GM19099 (cell line): ENCODE results near the gene COL23A1.

Source experiments
- POLR2A ChIP-seq: IDR thresholded peaks from 3 replicates; pipeline ENCODE4 v1.6.1; 2011; ENCODE audit warnings: low read depth; ENCODE audit not compliant: insufficient read length; ENCODE audit errors: extremely low read depth

The COL23A1 gene

GRCh38 chr5:178576591-178577351, 13.4 kb downstream of the COL23A1 start:
- no peak for TF ChIP-seq POLR2A

GRCh38 chr5:178573216-178573615, 17.0 kb downstream of the COL23A1 start:
- no peak for TF ChIP-seq POLR2A

GRCh38 chr5:178572617-178573016, 17.6 kb downstream of the COL23A1 start:
- no peak for TF ChIP-seq POLR2A

DNA sequence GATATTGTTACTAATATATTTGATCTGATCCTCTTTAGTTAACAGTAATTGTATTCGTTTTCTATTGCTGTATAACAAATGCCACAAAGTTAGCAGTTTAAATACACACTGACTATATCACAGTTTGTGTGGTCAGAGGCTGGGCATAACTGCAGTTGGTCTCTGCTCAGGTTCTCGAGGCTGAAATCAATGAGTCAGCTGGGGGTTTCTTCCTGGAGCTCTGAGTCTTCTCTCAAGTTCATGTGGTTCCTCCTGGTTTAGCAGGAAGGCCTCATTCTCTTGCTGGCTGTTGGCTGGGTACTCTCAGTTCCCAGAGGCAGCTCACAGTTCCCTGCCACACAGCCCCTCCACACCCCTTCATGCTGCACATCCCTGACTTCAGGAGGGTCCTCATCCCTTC, 20.7 kb downstream of the COL23A1 start:
- no peak for TF ChIP-seq POLR2A

DNA sequence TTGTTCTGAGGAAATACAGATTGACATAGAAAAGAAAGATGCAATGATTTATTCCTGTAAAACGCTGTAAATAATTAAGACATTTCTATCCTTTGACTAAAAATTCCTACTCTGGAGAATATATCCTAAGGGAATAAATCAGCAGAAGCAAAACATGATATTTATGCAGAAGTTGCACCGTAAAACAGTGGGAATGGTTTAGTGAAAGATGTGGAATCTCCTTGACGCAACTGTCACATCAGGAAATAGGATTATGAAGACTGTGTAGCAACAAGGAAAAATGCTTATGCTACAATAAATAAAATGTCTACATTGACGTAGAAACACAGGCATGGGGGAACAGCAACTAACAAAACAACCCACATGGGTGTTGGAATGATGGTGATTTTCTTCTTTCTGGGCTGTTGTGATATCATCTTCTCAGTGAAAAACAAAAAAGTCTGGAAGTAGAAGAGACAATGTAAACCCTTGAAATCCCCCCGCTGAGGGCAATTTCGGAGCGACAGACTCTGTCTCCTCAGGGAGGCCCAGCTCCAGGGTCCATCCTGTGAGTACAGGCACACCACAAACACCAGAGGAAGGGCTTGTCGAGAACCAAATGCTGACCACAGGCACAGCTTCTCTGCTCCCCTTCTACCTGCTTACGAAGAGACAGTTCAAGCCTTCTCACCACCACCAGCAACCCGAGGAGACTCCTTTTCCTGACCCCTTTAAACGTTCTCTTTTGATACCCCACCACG, 25.2 kb downstream of the COL23A1 start:
- no peak for TF ChIP-seq POLR2A

GRCh38 chr5:178564397-178564796, 25.8 kb downstream of the COL23A1 start:
- no peak for TF ChIP-seq POLR2A

DNA sequence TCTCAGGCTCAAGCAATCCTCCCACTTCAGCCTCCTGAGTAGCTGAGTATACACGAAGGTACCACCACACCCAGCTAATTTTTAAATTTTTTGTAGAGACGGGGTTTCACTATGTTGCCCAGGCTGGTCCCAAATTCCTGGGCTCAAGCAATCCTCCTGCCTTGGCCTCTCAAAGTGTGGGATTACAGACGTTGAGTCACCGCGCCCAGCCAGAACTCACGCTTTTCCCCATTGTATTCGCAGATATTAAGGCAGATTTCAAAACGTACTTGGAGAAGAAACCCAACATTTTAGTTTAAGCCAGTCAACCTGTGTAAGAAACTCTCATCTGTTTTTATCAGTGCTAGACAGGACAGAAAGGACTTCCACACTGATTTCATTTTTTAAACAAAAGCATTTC, 26.6 kb downstream of the COL23A1 start:
- TF ChIP-seq POLR2A = no peak

GRCh38 chr5:178561746-178562264, 28.4 kb downstream of the COL23A1 start:
- no peak for TF ChIP-seq POLR2A

DNA sequence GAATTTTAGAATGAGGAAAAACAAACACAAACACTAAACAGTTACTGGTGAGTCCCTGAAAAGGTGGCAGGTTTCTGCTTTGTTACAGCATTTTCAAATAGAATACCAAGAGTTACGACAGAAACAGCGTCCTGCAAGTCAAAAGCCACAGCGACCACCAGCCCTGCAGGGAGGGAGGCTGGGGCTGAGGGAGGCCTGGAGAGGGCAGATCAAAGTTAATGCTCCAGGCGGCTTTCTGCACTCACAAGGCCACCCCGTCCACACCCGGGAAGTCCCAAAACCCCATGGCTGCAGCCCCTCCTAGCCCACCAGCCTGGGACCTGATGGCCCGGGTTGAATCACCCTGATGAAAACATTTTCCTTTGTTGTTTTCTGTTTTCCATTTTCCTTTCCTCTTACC, 29.3 kb downstream of the COL23A1 start:
- TF ChIP-seq POLR2A = no peak

- no peak for TF ChIP-seq POLR2A
Observed at GRCh38 chr5:178557416-178557815, 32.8 kb downstream of the COL23A1 start.

DNA sequence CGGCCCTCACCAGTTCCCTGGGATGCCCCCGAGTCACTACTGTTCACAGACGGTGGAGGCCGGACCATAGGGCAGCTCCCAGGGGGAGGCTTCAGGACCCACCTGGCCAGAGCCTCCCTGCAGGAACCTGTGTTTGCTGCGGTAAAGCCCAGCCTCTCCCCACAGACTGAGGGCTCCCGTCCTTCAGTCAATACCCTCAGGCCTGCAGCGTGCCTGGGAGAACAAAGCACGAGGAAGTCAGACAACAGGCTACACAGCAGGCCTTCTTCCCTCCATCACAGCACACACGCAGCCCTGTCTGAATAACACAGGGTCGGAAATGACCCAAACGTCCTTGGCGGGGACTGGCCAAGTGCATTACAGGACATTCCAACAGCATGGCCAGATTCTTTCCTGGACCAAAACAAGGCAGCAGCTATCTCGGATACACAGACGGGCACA, 34.4 kb downstream of the COL23A1 start:
- no peak for TF ChIP-seq POLR2A

DNA sequence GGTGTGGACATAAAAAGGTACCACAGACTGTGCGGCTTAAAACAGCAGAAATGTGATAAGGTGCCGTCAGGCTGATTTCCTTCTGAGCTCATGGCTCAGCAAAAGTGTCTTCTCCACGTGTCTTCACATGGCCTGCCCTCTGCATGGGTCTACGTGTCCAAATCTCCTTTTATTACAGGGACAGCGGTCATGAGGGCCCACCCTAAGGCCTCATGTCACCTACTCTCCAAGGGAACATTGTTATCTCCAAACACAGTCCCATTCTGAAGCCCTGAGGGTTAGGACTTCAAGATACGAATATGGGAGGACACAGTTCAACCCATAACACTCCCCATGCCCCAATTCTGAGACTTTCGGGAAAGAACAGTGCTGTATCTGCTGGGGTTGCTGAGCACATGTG, 35.2 kb downstream of the COL23A1 start:
- no peak for TF ChIP-seq POLR2A

DNA sequence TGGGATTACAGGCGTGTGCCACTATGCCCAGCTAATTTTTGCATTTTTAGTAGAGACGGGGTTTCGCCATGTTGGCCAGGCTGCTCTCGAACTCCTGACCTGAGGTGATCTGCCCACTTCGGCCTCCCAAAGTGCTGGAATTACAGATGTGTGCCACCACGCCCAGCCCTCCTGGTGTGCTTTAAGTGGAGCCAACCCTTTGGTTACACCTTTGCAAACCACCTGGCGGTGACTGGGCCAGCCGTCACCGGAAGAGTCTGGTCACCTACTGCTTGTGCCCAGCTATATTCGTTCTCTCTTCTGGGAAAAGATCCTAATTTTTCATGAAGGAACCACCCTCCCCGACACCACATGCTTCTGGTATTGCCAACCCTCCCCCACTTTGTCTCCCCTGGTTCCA, 35.9 kb downstream of the COL23A1 start:
- TF ChIP-seq POLR2A = no peak

GRCh38 chr5:178553517-178553916, 36.7 kb downstream of the COL23A1 start:
- no peak for TF ChIP-seq POLR2A

GRCh38 chr5:178551468-178551867, 38.7 kb downstream of the COL23A1 start:
- no peak for TF ChIP-seq POLR2A

DNA sequence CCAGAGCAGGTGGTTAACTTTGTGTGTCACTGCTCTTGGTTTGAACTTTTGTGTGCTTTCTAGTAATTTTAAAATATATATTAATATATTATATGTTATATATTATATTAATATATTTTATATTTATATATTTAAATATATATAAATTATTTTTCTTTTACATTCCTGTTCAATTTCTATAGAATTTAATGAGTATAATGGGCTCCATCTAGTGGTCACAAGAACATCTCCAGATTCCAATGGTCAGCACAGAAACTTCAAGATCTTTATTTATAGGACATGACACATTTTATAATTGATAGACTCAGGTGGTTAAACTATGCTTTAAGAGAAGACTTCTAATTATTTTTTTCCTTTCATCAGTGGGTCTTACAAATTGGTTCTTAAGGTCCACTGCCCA, 39.1 kb downstream of the COL23A1 start:
- no peak for TF ChIP-seq POLR2A
